ENCODE results near the gene CLRN3. TPM values are rescaled to one million over a fixed set of nuclear protein-coding genes. Genes with fewer than 3 reads are reported as not detected.

The CLRN3 gene
- total and polyA plus RNA-seq, 12 donors, result not detected

- H3K9me3 ChIP-seq, result peaks cover 0 to 4% (median 0%) of the 10 kb centered on the region in 11 donors
- H3K4me1 ChIP-seq, result peaks cover 16 to 73% (median 63%) of the 10 kb centered on the region in 9 donors
- 35 to 44% methylated on average over 12 of the region's 12 CpGs for WGBS, 2 donors
- ATAC-seq, result peak in 4 of 8 donors; percentile 17 to 51 (median 34)
- H3K27me3 ChIP-seq, result no peaks in the 10 kb centered on the region
- no peaks in the 10 kb centered on the region for H3K36me3 ChIP-seq
- TF ChIP-seq CTCF (IDR thresholded peaks at IDR 0.05), result peak in 6 of 9 donors; percentile 20 to 38 (median 28)
- no peak for DNase-seq
- no peak overlapping the region for H3K4me3 ChIP-seq
- H3K27ac ChIP-seq, result peak overlapping the region; percentile 8 to 94 (median 83)
- intact Hi-C loops (cut with DNase I), result loop anchor here in 2 of 10 donors (10.0 kb wide), 1 partner anchor 55 kb away; no protein-coding TSS in a partner anchor
These were observed 26.9 kb upstream of the CLRN3 start for GRCh38 chr10:127919418-127920271.

GRCh38 chr10:127918572-127918971, 25.8 kb upstream of the CLRN3 start:
- peak in 2 of 8 donors; percentile 32 to 54 for ATAC-seq
- Histone ChIP-seq H3K27ac (peak overlapping the region in 6 of 10 donors; percentile 82 to 88 (median 85)), H3K9me3 (peaks cover 0 to 4% (median 0%) of the 10 kb centered on the region in 11 donors), H3K4me3 (no peak overlapping the region), H3K27me3 (no peaks in the 10 kb centered on the region), H3K36me3 (no peaks in the 10 kb centered on the region), H3K4me1 (peaks cover 16 to 73% (median 61%) of the 10 kb centered on the region in 9 donors)
- no peak for TF ChIP-seq CTCF (IDR thresholded peaks at IDR 0.05)
- DNase-seq, result peak in 1 of 2 donors; percentile 44
- WGBS, 2 donors, result 70 to 78% methylated on average over 5 of the region's 5 CpGs
- intact Hi-C loops (cut with DNase I), result no loop called here

GRCh38 chr10:127916826-127917225, 24.1 kb upstream of the CLRN3 start:
- Histone ChIP-seq H3K4me3 (no peak overlapping the region), H3K27ac (no peak overlapping the region), H3K36me3 (no peaks in the 10 kb centered on the region), H3K4me1 (peaks cover 9 to 75% (median 60%) of the 10 kb centered on the region in 9 donors), H3K9me3 (peaks cover 0 to 4% (median 0%) of the 10 kb centered on the region in 11 donors), H3K27me3 (no peaks in the 10 kb centered on the region)
- TF ChIP-seq CTCF (IDR thresholded peaks at IDR 0.05), result no peak
- WGBS, 2 donors, result 93 to 96% methylated on average over 9 of the region's 9 CpGs
- intact Hi-C loops (cut with DNase I), result no loop called here
- ATAC-seq (no peak), DNase-seq (no peak)

- no peak for TF ChIP-seq CTCF (IDR thresholded peaks at IDR 0.05)
- ATAC-seq (no peak), DNase-seq (no peak)
- no peaks in the 10 kb centered on the region for H3K27me3 ChIP-seq
- H3K9me3 ChIP-seq, result peaks cover 0 to 4% (median 0%) of the 10 kb centered on the region in 11 donors
- no peaks in the 10 kb centered on the region for H3K36me3 ChIP-seq
- H3K4me1 ChIP-seq, result peaks cover 5 to 75% (median 46%) of the 10 kb centered on the region in 9 donors
- 89 to 94% methylated on average over 4 of the region's 4 CpGs for WGBS, 2 donors
- intact Hi-C loops (cut with DNase I), result no loop called here
- H3K27ac ChIP-seq, result peak overlapping the region in 3 of 10 donors; percentile 28 to 90 (median 88)
- no peak overlapping the region for H3K4me3 ChIP-seq
These were observed 22.6 kb upstream of the CLRN3 start for GRCh38 chr10:127915324-127915723.

All from heart right ventricle (tissue), 16 donors.